K562 (cell line): ENCODE measurements around the gene EFEMP2. TPM values are rescaled to one million over a fixed set of nuclear protein-coding genes. Genes with fewer than 3 reads are reported as not detected.

ENCODE experiments used
- CBX5 ChIP-seq: IDR thresholded peaks from 2 replicates; pipeline ENCODE4 v1.6.1; 2014; ENCODE audit warnings: low read depth, borderline replicate concordance
- CEBPB ChIP-seq: fragments of 450-650 bp; IDR thresholded peaks from 2 replicates; pipeline ENCODE4 v1.6.1; 2016; ENCODE audit warnings: missing genetic modification characterization, missing compliant biosample characterization
- CREM ChIP-seq: IDR thresholded peaks from 2 replicates; pipeline ENCODE4 v1.6.1; 2014; ENCODE audit warnings: antibody characterized with exemption, low read depth
- FOXK2 ChIP-seq, 2 experiments: fragments of 450-650 bp; IDR thresholded peaks in 1 of 2; conservative IDR thresholded peaks in 1 of 2; 2 replicates each; pipeline ENCODE4 v1.6.1; 2016; ENCODE audit warnings: low read depth in 2 of 2, mild to moderate bottlenecking in 1 of 2
- KLF16 ChIP-seq: IDR thresholded peaks from 2 replicates; pipeline ENCODE4 v1.6.1; 2016; ENCODE audit warnings: antibody characterized with exemption
- LCOR ChIP-seq: sonication (generic); formaldehyde crosslinking; IDR thresholded peaks from 2 replicates; pipeline ENCODE4 v1.8.0; 2022; ENCODE audit warnings: mild to moderate bottlenecking, missing genetic modification reagents
- MTA2 ChIP-seq: fragments of 450-650 bp; IDR thresholded peaks from 2 replicates; pipeline ENCODE4 v1.6.1; 2016; ENCODE audit warnings: low read depth
- MYNN ChIP-seq, 2 experiments: sonication (generic); formaldehyde crosslinking in 1 of 2; IDR thresholded peaks; 2 replicates each; pipeline versions ENCODE4 v1.5.0 to v1.6.1; 2016 to 2020; ENCODE audit warnings: antibody characterized with exemption in 1 of 2, missing genetic modification reagents in 1 of 2
- NFE2 ChIP-seq: IDR thresholded peaks from 2 replicates; pipeline ENCODE4 v1.6.1; 2014; ENCODE audit warnings: antibody characterized with exemption, low read depth
- PTRF ChIP-seq: fragments of 450-650 bp; IDR thresholded peaks from 2 replicates; pipeline ENCODE4 v1.6.1; 2016; ENCODE audit warnings: mild to moderate bottlenecking, missing genetic modification characterization, missing compliant biosample characterization
- RBM22 ChIP-seq: fragments of 200-400 bp; formaldehyde crosslinking; IDR thresholded peaks from 2 replicates; pipeline ENCODE4 v1.6.1; 2018; ENCODE audit warnings: low read length, low read depth; ENCODE audit not compliant: poor library complexity, severe bottlenecking
- SETDB1 ChIP-seq: IDR thresholded peaks from one replicate; pipeline ENCODE4 v1.6.1; 2012; ENCODE audit warnings: low read length, control low read depth, inconsistent platforms
- SMAD2 ChIP-seq: fragments of 150-350 bp; IDR thresholded peaks from 2 replicates; pipeline ENCODE4 v1.6.1; 2014; ENCODE audit warnings: low read depth, mild to moderate bottlenecking, low read length
- TRIM24 ChIP-seq, 2 experiments: fragments of 450-650 bp; IDR thresholded peaks; 2 replicates each; pipeline ENCODE4 v1.6.1; 2016
- TRIM28 ChIP-seq: fragments of 450-650 bp; IDR thresholded peaks from 2 replicates; pipeline ENCODE4 v1.6.1; 2017
- ZC3H8 ChIP-seq: fragments of 450-650 bp; IDR thresholded peaks from 2 replicates; pipeline ENCODE4 v1.6.1; 2017
- ZNF146 ChIP-seq: IDR thresholded peaks from one replicate; pipeline ENCODE4 v1.6.1; 2018; ENCODE audit warnings: missing compliant biosample characterization; ENCODE audit not compliant: unreplicated experiment
- polyA plus RNA-seq, 8 experiments: library from polyadenylated mRNA; depleted of rRNA in 4 of 8; stranded (reverse) in 5 of 8; unstranded in 3 of 8; fragments of >200 nt; fragmentation: Nextera tagmentation in 2 of 8; fragmentation: Illumina TruSeq in 1 of 8; extraction: Ambion mirVana in 2 of 8; extraction: Trizol in 1 of 8; gene quantifications; 2 replicates each; pipeline versions ENCODE4 v1.2.1 to v1.2.3, GENCODE V29; 2011 to 2014; ENCODE audit warnings: inconsistent platforms in 1 of 8, missing spikeins in 1 of 8
- total RNA-seq, 7 experiments: library from RNA; depleted of rRNA in 6 of 7; stranded (reverse); fragments of >200 nt in 6 of 7; fragmentation: Illumina TruSeq in 2 of 7; extraction: Trizol in 2 of 7; gene quantifications; 2 replicates each; pipeline versions ENCODE4 v1.2.1 to v1.2.3, GENCODE V29; 2011 to 2021; ENCODE audit warnings: low replicate concordance in 1 of 7
- TF ChIP-seq, protein P1 (sequence below): fragments of 200-800 bp; sonication (Bioruptor generic); IDR thresholded peaks from 2 replicates; pipeline ENCODE4 v1.6.1; 2017; ENCODE audit warnings: missing genetic modification characterization, missing compliant biosample characterization
- TF ChIP-seq, protein P2 (sequence below): fragments of 150-350 bp; conservative IDR thresholded peaks from 2 replicates; pipeline ENCODE4 v1.6.1; 2014; ENCODE audit warnings: low read length
- TF ChIP-seq, protein P3 (sequence below): IDR thresholded peaks from 2 replicates; pipeline ENCODE4 v1.6.1; 2012; ENCODE audit warnings: low read depth, low read length, improper control_type of control experiment, borderline replicate concordance
- TF ChIP-seq, protein P4 (sequence below): fragments of 450-650 bp; formaldehyde crosslinking; IDR thresholded peaks from 2 replicates; pipeline ENCODE4 v1.4.0; 2020; ENCODE audit warnings: mild to moderate bottlenecking
- TF ChIP-seq, protein P5 (sequence below), 3 experiments: IDR thresholded peaks in 2 of 3; conservative IDR thresholded peaks in 1 of 3; 2 replicates each; pipeline ENCODE4 v1.5.1; 2011 to 2012; ENCODE audit warnings: low read length in 3 of 3, mild to moderate bottlenecking in 3 of 3, control low read depth in 2 of 3, improper control_type of control experiment in 1 of 3, inconsistent platforms in 1 of 3, low read depth in 1 of 3, mixed read lengths in 1 of 3, moderate library complexity in 1 of 3; ENCODE audit not compliant: insufficient read depth in 2 of 3

Gene EFEMP2
- total and polyA plus RNA-seq, 9 of the 15 experiments (the other 6 are each of a cell fraction or from before 2014, with no cell fraction given) = 0.07 to 2.9 (median 0.69) TPM; not detected in 1

DNA sequence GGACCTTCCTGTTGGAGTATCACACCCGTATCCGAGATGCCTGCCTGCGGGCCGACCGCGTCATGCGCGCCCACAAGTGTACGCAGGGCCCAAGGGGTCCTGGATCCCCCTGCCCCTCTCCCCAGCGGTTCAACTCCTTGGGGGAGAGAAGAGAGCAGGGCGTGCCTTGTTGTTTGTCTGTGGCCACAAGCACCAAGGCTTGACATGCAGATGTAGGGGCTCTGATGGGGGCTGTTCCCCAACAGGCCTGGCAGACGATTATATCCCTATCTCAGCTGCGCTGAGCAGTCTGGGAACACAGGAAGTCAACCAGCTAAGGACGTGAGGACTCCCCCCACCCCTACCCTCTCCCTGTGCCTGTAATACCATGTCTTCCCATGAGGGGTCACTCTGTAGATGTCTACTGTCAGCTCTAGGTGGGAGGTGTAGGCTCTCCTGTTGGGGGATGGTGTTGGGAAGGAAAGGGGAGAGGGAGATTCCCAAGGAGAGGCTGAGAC, 21.5 kb downstream of the EFEMP2 start (continued):
- TF ChIP-seq, protein P1, sequence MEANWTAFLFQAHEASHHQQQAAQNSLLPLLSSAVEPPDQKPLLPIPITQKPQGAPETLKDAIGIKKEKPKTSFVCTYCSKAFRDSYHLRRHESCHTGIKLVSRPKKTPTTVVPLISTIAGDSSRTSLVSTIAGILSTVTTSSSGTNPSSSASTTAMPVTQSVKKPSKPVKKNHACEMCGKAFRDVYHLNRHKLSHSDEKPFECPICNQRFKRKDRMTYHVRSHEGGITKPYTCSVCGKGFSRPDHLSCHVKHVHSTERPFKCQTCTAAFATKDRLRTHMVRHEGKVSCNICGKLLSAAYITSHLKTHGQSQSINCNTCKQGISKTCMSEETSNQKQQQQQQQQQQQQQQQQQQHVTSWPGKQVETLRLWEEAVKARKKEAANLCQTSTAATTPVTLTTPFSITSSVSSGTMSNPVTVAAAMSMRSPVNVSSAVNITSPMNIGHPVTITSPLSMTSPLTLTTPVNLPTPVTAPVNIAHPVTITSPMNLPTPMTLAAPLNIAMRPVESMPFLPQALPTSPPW (CRISPR knock-in tag) = peak; percentile 56; the same call in 1 of the 2 replicates
- TF ChIP-seq NFE2 (no peak), TRIM28 (peak; percentile 86), SETDB1 (no peak), PTRF (tag) (no peak), ZNF146 (CRISPR knock-in tag) (no peak), CBX5 (peak; percentile 57; the same call in 1 of the 2 replicates), KLF16 (no peak), TRIM24 (IDR thresholded peaks at IDR 0.05) (0 out of 4 replicates have a peak, but pooled peaks of 1 of the 2 experiments have one; percentile 39), FOXK2 (conservative IDR thresholded peaks at IDR 0.05 in 1 of 2, IDR thresholded peaks at IDR 0.05 in 1 of 2; ENCODE audit: low read depth in 2 of 2) (no peak), RBM22 (peak; percentile 60), CEBPB (tag) (no peak), MTA2 (no peak), SMAD2 (no peak), LCOR (CRISPR knock-in tag) (no peak), CREM (no peak), ZC3H8 (no peak), MYNN (IDR thresholded peaks at IDR 0.05) (0 out of 2 replicates have a peak, but pooled peaks have one; percentile 13), MYNN (CRISPR knock-in tag; IDR thresholded peaks at IDR 0.05) (no peak)
- TF ChIP-seq, protein P2, sequence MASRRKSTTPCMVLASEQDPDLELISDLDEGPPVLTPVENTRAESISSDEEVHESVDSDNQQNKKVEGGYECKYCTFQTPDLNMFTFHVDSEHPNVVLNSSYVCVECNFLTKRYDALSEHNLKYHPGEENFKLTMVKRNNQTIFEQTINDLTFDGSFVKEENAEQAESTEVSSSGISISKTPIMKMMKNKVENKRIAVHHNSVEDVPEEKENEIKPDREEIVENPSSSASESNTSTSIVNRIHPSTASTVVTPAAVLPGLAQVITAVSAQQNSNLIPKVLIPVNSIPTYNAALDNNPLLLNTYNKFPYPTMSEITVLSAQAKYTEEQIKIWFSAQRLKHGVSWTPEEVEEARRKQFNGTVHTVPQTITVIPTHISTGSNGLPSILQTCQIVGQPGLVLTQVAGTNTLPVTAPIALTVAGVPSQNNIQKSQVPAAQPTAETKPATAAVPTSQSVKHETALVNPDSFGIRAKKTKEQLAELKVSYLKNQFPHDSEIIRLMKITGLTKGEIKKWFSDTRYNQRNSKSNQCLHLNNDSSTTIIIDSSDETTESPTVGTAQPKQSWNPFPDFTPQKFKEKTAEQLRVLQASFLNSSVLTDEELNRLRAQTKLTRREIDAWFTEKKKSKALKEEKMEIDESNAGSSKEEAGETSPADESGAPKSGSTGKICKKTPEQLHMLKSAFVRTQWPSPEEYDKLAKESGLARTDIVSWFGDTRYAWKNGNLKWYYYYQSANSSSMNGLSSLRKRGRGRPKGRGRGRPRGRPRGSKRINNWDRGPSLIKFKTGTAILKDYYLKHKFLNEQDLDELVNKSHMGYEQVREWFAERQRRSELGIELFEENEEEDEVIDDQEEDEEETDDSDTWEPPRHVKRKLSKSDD = no peak
- TF ChIP-seq, protein P3, sequence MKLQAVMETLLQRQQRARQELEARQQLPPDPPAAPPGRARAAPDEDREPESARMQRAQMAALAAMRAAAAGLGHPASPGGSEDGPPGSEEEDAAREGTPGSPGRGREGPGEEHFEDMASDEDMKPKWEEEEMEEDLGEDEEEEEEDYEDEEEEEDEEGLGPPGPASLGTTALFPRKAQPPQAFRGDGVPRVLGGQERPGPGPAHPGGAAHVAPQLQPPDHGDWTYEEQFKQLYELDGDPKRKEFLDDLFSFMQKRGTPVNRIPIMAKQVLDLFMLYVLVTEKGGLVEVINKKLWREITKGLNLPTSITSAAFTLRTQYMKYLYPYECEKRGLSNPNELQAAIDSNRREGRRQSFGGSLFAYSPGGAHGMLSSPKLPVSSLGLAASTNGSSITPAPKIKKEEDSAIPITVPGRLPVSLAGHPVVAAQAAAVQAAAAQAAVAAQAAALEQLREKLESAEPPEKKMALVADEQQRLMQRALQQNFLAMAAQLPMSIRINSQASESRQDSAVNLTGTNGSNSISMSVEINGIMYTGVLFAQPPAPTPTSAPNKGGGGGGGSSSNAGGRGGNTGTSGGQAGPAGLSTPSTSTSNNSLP = no peak
- TF ChIP-seq, protein P4, sequence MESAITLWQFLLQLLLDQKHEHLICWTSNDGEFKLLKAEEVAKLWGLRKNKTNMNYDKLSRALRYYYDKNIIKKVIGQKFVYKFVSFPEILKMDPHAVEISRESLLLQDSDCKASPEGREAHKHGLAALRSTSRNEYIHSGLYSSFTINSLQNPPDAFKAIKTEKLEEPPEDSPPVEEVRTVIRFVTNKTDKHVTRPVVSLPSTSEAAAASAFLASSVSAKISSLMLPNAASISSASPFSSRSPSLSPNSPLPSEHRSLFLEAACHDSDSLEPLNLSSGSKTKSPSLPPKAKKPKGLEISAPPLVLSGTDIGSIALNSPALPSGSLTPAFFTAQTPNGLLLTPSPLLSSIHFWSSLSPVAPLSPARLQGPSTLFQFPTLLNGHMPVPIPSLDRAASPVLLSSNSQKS (CRISPR knock-in tag) = no peak
- TF ChIP-seq, protein P5, sequence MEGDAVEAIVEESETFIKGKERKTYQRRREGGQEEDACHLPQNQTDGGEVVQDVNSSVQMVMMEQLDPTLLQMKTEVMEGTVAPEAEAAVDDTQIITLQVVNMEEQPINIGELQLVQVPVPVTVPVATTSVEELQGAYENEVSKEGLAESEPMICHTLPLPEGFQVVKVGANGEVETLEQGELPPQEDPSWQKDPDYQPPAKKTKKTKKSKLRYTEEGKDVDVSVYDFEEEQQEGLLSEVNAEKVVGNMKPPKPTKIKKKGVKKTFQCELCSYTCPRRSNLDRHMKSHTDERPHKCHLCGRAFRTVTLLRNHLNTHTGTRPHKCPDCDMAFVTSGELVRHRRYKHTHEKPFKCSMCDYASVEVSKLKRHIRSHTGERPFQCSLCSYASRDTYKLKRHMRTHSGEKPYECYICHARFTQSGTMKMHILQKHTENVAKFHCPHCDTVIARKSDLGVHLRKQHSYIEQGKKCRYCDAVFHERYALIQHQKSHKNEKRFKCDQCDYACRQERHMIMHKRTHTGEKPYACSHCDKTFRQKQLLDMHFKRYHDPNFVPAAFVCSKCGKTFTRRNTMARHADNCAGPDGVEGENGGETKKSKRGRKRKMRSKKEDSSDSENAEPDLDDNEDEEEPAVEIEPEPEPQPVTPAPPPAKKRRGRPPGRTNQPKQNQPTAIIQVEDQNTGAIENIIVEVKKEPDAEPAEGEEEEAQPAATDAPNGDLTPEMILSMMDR (IDR thresholded peaks at IDR 0.05 in 2 of 3, conservative IDR thresholded peaks at IDR 0.05 in 1 of 3; ENCODE audit: insufficient read depth in 2 of 3, low read depth in 1 of 3, low read length in 3 of 3) = peak; percentile 50 to 83 (median 54)
